ENCODE data around the gene ADCY5. TPM values are rescaled to one million over a fixed set of nuclear protein-coding genes. Genes with fewer than 3 reads are reported as not detected.
"Not testable (repeated sequence)": the region's sequence is repeated elsewhere in the genome, so short reads cannot be mapped to it uniquely, and the experiment has no call there.

Gene ADCY5
- total RNA-seq (2014; rRNA removed; shearing (Covaris generic); ENCODE audit: low replicate concordance) = not detected in 2 replicates

GRCh38 chr3:123448536-123449101, at the start of gene ADCY5:
TSS of gene ADCY5 (minus strand) at chr3:123449090. CDS start at chr3:123448545, 545 bp downstream.
- Histone ChIP-seq H3K4me3 (peak within 1 kb of the TSS; percentile 42), H3K9me3 (no peaks in the 10 kb centered on the region), H3K36me3 (no peaks in the 10 kb centered on the region), H3K27me3 (peaks cover 64% of the 10 kb centered on the region)
- DNase-seq = peak; percentile 31

DNA sequence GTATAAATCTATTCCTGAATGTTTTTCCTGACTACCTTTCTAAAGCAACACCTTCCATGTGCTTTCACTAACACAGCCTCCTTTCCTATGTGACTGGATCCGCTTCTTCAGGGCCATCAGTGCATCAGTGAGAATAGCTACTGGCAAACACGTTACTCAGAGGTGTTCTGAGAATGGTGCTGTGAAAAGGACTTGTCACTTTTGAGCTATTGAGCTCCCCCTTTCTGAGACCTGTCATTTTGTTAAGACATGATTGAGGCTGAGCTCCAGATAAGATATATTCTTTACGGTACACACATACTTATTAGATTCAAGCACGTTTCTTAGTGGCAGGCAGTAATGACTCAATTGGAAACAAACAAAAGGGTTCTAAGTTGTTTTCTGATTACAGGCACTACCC, 45.0 kb upstream of the ADCY5 start:
- Histone ChIP-seq H3K9me3 (no peaks in the 10 kb centered on the region), H3K27me3 (no peaks in the 10 kb centered on the region), H3K4me3 (no peak overlapping the region), H3K36me3 (peaks cover 21% of the 10 kb centered on the region)
- no peak for DNase-seq

DNA sequence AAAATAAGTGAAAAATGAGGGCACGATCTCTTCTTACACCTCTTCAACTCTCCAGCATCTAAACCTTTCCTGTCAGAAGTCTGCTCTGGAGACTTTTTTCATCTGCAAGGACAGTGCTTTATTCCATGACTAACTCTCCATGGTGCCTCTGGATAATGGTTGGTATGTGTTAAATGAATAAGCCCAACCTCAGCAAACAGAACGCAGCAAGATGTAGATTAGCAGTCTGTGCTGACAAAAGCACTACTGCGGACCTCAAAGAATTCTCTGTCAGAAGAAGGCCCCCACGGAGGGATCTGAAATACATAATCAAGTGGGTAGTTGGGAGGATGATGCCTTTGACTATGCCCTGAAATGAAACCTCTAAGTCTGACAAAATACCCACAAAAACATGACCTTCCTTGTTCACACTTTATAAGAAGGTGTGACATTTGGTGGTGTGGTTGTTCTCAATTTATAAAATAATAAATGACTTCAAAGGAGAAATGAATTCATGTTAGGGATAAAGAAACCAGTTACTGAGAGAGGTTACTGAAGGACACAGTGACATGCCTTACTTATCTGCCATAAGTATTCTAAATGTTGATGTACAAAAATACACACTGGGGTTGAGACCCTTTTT, 43.2 kb upstream of the ADCY5 start:
- DNase-seq = no peak
- Histone ChIP-seq H3K27me3 (no peaks in the 10 kb centered on the region), H3K4me3 (no peak overlapping the region), H3K36me3 (peaks cover 5% of the 10 kb centered on the region; the same call in 1 of the 2 replicates), H3K9me3 (no peaks in the 10 kb centered on the region)

DNA sequence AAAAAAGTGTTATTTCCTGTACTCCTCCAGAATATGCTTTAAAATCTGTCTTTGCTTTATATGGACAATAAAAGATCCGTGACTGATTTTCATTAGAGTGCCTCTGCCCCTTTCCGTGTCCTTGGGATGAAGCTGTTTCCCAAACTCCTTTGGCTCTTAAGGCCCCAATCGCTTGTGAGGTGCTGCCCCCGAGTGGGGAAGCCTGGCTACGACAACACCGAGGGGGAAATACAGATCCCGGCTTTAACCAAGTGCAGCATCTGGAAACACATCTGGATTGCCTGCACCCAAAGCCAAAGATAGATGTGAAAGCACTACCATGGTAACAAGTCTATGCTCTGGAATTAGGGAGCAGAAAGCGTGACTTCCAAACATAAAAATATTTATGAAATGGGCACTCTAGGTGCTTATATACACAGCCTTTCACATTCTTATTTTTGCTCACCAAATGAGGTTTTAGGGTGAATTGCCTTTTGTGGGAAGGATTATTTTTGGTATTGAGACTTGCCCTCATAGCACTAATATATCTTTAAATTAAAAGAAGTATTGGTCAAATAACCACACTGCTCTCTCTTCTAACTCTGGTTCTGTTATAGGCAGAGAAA, 40.6 kb upstream of the ADCY5 start:
- Histone ChIP-seq H3K9me3 (no peaks in the 10 kb centered on the region), H3K4me3 (no peak overlapping the region), H3K27me3 (no peaks in the 10 kb centered on the region), H3K36me3 (peaks cover 5% of the 10 kb centered on the region; the same call in 1 of the 2 replicates)
- peak; percentile 53 for DNase-seq

- Histone ChIP-seq H3K27me3 (no peaks in the 10 kb centered on the region), H3K4me3 (no peak overlapping the region), H3K9me3 (no peaks in the 10 kb centered on the region), H3K36me3 (0 out of 2 replicates have a peak, but pooled peaks cover under 1% of the 10 kb centered on the region)
- DNase-seq = no peak
These were observed 39.9 kb upstream of the ADCY5 start for GRCh38 chr3:123488645-123489347.

- not testable (repeated sequence) for H3K4me3 ChIP-seq, DNase-seq, H3K27me3 ChIP-seq, H3K9me3 ChIP-seq, H3K36me3 ChIP-seq
These were observed 38.2 kb upstream of the ADCY5 start for GRCh38 chr3:123487063-123487462.

DNA sequence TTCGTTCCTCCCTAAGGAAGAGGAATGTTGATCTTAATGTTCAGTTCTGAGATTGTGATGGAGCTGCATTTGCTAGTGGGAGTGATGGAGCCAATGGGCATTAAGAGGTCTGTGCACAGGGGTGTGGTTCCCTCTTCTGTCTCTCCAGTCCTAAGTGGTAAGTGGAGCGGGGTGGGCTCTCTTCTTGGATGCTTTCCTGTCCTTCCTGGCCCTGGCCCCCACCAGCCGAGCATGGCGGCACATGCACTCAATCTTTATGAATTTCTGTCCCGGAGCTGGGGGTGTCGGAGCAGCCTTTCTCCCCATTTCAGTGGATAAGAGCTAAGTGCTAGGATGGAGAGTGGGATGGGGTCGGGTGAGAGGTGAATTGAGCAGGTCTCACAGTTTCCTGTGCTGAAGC, 37.6 kb upstream of the ADCY5 start:
- DNase-seq = no peak
- Histone ChIP-seq H3K9me3 (no peaks in the 10 kb centered on the region), H3K4me3 (no peak overlapping the region), H3K36me3 (no peaks in the 10 kb centered on the region), H3K27me3 (no peaks in the 10 kb centered on the region)

DNA sequence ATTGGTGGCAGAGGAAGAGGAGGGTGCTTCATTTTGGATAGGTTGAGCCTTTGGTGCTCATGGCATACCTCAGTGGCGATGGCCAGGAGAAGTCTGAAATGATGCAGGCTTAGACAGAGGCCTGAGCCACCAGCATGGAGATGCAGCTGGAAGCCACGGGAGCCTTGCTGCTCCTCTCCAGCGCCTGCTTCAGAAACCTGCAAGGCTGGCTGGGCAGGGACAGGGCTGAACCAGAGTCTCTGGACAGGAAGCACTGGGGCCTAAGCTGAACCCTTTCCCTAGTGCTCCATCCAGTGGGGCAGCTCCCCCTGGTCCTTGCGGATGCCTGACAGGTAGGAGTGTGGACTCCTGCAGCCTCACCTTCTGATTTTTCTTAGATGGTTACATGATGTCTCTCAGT, 36.7 kb upstream of the ADCY5 start:
- Histone ChIP-seq H3K27me3 (no peaks in the 10 kb centered on the region), H3K4me3 (no peak overlapping the region), H3K9me3 (no peaks in the 10 kb centered on the region), H3K36me3 (no peaks in the 10 kb centered on the region)
- DNase-seq = no peak

DNA sequence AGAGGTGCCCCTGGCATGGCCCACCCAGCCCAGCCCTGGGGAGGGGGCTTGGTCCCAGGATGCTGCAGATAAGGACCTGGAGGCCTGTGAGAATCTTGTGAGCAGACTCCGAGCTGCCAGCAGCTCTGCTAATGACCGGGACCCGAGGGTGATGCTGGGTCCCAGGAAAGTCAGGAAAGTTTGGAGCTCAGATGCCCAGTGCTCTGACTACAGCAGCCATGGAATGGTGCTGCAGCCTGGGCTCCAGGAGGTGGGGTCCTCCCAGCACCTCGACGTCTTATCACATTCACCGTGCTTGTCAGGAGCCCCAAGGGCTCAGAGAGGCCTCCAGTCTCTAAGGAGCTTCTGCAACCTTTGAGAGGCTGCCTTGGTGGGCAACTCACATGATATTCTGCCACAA, 34.3 kb upstream of the ADCY5 start:
- H3K27me3 ChIP-seq = peaks cover 5% of the 10 kb centered on the region; the same call in 1 of the 2 replicates
- no peaks in the 10 kb centered on the region for H3K9me3 ChIP-seq
- no peaks in the 10 kb centered on the region for H3K36me3 ChIP-seq
- no peak for DNase-seq
- H3K4me3 ChIP-seq = no peak overlapping the region

DNA sequence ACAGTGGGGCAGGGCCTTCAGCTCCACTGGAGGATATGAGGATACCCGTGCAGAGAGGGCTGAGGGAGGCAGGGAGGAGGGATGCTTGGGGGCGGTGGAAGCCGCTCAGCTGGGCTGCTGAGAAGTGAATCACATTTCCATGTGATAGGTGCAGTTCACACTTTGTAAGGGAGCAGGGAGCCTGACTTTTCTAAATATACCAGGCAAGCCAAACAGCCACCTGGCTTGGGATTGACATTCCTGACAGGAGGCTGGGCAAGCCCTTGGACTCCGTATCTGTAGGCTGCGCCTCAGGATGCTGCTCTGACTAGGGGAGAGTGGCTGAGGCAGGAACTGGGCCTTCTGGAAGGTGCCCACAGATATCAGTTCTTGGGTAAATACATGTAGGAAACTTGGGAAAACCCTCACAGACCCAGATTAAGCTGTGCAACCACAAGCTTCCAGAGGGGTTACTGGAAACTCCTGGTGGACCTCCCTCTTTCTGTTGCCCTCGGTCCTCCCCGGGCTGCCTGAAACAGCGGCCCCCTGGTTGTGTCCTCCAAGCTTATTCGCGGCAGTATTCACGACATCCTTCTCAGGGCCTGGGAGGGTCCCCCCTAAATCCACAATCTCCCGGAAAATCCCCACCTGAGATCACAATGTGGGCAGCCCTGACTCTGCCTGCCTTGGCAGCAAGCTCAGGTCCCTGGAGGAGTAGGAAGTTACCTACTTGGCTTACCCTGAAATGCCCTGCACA, 33.0 kb upstream of the ADCY5 start:
- Histone ChIP-seq H3K36me3 (no peaks in the 10 kb centered on the region), H3K4me3 (no peak overlapping the region), H3K27me3 (peaks cover 5% of the 10 kb centered on the region; the same call in 1 of the 2 replicates), H3K9me3 (no peaks in the 10 kb centered on the region)
- DNase-seq = no peak

GRCh38 chr3:123481071-123481470, 32.2 kb upstream of the ADCY5 start:
- no peaks in the 10 kb centered on the region for H3K9me3 ChIP-seq
- H3K36me3 ChIP-seq = no peaks in the 10 kb centered on the region
- DNase-seq = no peak
- no peak overlapping the region for H3K4me3 ChIP-seq
- H3K27me3 ChIP-seq = peaks cover 5% of the 10 kb centered on the region; the same call in 1 of the 2 replicates

DNA sequence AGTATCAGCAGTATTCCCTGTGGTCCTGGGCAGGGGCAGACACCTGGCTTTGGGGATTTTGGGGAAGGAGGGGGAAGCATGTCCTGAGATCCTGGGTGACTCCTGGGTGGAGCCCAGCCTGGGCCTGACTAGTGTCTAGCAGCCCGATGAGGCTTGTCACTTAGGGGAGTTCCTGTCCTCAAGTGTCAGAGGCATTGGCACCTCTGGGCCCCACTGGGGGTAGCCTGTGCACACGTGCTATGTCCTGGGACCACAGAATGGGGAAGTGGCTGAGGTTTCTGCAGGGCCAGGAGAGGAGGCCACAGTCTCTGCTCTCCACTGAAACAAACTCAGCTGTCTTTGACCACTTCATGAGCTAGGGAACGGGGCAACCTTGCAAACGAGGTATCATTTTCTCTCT, 31.5 kb upstream of the ADCY5 start:
- H3K27me3 ChIP-seq = peaks cover 5% of the 10 kb centered on the region; the same call in 1 of the 2 replicates

GRCh38 chr3:123479891-123480290, 31.0 kb upstream of the ADCY5 start:
- no peaks in the 10 kb centered on the region for H3K9me3 ChIP-seq
- no peaks in the 10 kb centered on the region for H3K36me3 ChIP-seq
- DNase-seq = no peak
- H3K4me3 ChIP-seq = no peak overlapping the region
- H3K27me3 ChIP-seq = peaks cover 5% of the 10 kb centered on the region; the same call in 1 of the 2 replicates

More for the DNA sequence above, 31.5 kb upstream of the ADCY5 start:
- no peak for DNase-seq
- Histone ChIP-seq H3K9me3 (no peaks in the 10 kb centered on the region), H3K4me3 (no peak overlapping the region), H3K36me3 (no peaks in the 10 kb centered on the region)

DNA sequence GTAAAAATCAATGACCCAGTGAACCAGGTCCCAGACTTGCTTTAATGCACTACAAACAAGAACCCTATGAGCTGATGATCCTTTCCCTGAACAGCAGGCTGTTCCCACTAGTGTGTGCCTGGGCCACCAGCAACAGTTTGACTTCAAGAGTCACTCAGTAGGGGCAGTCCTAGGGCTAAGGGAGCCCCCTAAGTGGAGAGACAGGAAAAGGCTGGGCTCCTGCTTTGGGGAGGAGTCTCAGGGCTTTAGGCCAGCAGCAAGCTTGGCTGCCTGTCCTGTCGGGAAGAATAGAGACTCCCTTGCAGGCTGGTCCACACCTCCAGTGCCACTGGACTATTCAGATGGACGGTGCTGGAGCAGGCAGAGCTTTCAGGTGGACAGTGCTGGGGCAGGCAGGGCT, 29.4 kb upstream of the ADCY5 start:
- DNase-seq = no peak
- H3K4me3 ChIP-seq = no peak overlapping the region
- H3K36me3 ChIP-seq = no peaks in the 10 kb centered on the region
- no peaks in the 10 kb centered on the region for H3K9me3 ChIP-seq
- H3K27me3 ChIP-seq = peaks cover 11% of the 10 kb centered on the region

- DNase-seq = no peak
- H3K36me3 ChIP-seq = no peaks in the 10 kb centered on the region
- no peaks in the 10 kb centered on the region for H3K9me3 ChIP-seq
- peaks cover 11% of the 10 kb centered on the region for H3K27me3 ChIP-seq
- H3K4me3 ChIP-seq = no peak overlapping the region
These were observed 28.3 kb upstream of the ADCY5 start for GRCh38 chr3:123476967-123477750.

DNA sequence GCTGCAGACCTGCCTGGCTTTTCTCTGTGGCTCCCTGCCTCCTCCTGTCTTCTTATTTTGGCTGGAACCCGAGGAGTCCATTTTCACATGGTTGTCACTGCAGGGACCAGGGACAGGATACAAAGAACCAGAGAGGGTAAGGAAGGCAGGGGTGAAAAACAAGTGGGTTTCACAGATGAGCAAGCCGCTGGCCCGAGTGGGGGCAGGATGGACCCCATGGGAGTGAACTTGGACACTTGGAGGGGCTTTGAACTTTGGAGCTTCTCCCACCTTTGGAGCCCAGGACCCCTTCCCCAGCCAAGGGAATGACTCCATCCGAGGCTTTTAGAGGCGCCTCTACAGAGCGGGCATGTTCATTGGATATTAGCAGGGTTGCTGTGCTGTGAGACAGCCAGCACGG, 26.9 kb upstream of the ADCY5 start:
- no peak for DNase-seq
- Histone ChIP-seq H3K27me3 (peaks cover 11% of the 10 kb centered on the region), H3K36me3 (no peaks in the 10 kb centered on the region), H3K9me3 (no peaks in the 10 kb centered on the region), H3K4me3 (no peak overlapping the region)

Data from MG63 (cell line).